HG03575 (cell line): Measurements from ENCODE around the gene RNF114.

Experiments
- ATAC-seq: cut with Tn5 transposase; IDR thresholded peaks from one replicate; pipeline ENCODE4 v1.9.1; 2021; ENCODE audit not compliant: unreplicated experiment, insufficient number of reproducible peaks, low FRiP score; ENCODE audit errors: extremely low read depth

RNF114 gene

GRCh38 chr20:49918446-49918845, 17.8 kb upstream of the RNF114 start:
- no peak for ATAC-seq

GRCh38 chr20:49919009-49919408, 17.2 kb upstream of the RNF114 start:
- ATAC-seq: no peak

DNA sequence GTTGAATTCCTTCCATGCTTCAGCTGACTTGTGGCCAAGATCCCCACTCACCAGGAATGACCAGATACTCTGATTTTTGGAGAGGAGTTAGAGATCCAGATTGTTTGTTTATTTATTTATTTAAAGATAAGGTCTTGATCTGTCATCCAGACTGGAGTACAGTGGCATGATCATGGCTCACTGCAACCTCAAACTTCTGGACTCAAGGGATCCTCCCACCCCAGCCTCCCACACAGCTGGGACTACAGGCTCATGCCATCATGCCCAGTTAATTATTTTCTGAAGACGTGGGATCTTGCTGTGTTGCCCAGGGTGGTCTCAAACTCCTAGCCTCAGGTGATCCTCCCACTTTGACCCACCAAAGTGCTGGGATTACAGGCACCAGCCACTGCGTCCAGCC, 16.7 kb upstream of the RNF114 start:
- ATAC-seq: no peak

GRCh38 chr20:49924247-49924646, 11.9 kb upstream of the RNF114 start:
- no peak for ATAC-seq

GRCh38 chr20:49925901-49926454, 10.2 kb upstream of the RNF114 start:
- no peak for ATAC-seq

GRCh38 chr20:49928411-49929141, 7.6 kb upstream of the RNF114 start:
- ATAC-seq: no peak

- ATAC-seq: no peak
Measured at GRCh38 chr20:49929142-49929494, 7.1 kb upstream of the RNF114 start.

DNA sequence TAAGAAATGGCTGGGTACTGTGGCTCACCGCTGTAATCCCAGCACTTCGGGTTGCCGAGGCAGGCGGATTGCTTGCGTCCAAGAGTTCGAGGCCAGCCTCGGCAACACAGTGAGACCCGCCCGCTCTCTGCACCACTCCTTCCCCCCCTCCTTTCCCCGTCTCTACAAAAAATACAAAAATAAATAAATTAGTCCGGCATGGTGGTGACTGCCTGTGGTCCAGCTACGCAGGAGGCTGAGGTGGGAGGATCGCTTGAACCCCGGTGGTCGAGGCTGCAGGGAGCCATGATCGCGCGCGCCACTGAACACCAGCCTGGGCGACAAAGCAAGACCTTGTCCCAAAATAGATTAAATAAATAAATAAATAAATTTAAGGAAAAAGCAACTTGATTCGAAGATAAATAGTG, 448 bp upstream of the RNF114 start:
- ATAC-seq: no peak

DNA sequence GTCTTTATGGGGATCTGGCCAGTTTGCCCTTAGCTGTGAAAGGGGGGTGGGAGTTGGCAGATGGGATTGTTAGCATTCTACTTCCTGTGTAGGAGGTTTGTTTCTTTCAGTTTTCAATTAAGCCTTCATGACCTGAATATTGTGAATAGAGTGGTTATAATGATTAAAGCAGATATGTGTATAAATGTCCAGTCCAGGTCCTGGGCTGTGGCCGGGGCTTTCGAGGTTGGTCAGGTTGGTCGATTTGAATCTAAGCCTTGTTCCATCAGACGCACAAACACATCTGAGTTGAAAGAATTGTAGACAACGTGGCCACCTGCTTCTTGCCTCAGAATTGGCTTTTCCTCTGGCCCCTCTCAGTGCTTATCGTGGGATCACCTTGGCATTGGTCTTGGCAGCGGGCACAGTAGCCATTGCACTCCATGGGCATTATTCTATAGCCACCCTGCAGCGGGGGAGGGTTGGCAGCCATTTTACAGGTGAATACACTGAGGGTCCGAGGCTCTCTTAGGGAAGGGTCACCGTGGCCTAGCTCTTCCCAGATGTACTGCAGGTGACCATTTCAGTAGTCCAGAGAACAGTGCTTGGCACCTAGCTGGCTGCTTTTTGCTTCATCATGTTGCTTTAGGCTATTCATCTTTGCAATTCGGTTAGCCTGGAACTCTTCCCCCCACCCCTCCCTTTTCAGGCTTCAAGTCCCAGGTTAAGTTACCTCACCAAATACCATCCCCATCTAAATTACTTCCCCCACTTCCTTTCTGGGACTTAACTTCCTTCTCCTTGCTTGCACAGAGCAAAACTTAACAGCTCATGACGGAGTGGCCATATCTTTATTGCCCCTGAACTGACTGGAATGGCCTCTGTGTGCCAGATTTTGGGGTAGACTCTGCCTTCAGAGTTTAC, 1.1 kb downstream of the RNF114 start:
- no peak for ATAC-seq

DNA sequence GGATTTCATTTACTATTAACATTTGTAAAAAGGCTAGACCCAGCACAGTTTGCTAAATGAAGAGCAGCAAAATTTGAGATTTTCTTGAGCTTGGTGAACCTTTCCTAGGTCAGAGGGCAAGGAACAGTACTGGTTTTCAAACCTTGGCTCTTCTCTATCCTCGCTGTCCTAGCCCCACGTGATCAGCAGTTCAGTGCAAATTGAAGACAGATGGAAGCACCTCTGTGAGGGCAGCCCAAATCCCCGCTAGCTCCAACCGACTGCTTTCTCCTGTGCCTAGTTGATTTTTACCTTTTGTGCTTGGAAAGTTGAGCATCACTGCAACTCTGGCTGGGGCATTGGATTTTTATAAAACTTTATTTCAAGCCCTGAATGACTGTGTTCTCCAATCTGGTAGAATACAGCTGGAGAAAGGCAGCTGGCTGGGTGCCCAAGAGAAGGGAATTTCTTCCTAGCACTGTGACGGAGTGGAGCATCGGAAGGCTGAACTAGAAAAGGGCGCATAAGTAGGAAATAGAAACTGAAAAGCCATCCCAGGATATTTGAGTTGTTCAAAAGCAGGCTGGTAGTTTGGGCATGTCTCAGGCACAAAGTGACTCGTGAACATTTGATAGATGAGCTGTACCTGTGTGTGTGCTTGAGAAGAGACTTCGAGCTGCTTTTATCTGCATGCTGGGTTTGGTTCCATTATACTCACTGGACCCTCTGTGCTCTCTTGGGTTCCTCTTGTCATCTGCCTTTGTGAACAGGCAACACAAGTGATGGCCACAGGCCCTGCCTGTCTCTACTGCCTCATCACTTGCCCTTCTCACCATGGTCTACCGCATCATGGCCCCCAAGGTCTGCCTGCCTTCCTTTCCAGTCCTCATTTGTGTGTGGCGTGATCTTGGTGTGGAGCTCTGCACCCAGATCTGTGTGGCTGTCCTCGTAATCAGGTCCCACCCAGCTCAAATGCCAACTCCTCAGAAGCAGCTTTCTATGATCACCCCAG, 2.3 kb downstream of the RNF114 start:
- no peak for ATAC-seq

- no peak for ATAC-seq
Measured at GRCh38 chr20:49941456-49941855, 5.3 kb downstream of the RNF114 start.

DNA sequence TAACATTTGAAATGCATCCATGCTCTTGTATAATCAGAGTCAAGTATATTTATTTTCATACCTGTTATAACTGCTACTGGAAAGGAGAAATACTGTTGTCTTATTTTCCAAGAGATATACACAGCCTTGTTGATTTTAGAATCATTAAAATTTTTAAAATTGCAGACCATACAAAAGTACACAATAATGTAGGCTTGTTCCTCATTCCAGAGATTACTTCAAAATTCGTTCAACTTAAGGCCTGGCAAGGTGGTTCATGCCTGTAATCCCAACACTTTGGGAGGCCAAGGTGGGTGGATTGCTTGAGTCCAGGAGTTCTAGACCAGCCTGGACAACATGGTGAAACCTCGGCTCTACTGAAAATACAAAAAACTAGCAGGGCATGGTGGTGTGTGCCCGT, 6.1 kb downstream of the RNF114 start:
- ATAC-seq: no peak

DNA sequence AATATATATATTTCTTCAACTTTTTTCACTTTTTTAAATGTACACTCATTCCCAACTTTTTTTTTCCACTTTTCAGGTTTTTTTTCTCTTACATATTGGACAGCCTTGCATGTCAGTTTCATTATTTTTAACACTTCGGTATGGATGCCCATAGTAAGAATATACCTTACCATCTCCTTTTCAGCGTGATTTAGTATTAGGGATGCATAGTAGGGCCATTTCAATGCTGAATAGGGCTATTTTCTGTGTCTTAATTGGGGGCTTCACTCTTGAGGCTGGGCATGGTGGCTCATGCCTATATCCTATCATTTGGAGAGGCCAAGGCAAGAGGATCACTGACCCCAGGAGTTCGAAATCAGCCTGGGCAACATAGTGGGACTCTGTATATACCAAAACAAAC, 6.7 kb downstream of the RNF114 start:
- no peak for ATAC-seq

DNA sequence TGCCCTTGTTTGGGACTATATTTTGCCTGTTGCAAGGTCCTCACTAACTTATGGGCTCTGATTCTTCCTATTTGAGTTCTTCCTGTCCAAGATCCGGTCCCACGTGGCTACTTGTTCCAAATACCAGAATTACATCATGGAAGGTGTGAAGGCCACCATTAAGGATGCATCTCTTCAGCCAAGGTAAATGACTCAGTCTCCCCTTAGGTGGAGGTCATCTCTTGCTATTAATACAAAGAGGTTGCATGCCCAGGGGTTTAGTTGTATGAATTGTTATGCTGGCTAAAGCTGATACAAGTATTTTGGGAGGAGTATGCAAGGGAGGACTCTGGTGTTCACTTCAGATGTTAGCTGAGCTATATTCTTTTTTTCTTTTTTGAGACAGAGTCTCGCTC, 9.1 kb downstream of the RNF114 start:
- no peak for ATAC-seq

GRCh38 chr20:49945701-49946477, 9.7 kb downstream of the RNF114 start:
- ATAC-seq: no peak

GRCh38 chr20:49948178-49948577, 12.0 kb downstream of the RNF114 start:
- no peak for ATAC-seq

- no peak for ATAC-seq
Measured at GRCh38 chr20:49948809-49949507, 12.8 kb downstream of the RNF114 start.

- ATAC-seq: no peak
Measured at GRCh38 chr20:49951151-49951550, 15.0 kb downstream of the RNF114 start.
